NCI-H1105 treated with DMSO at 0.1 percent for 48 hours (cell line): Measurements from ENCODE around the gene CYLD.

Experiments
- DNase-seq: peaks from one replicate; lab custom pipeline; 2025; lab: John Stamatoyannopoulos, UW

The CYLD gene

GRCh38 chr16:50781043-50781442, 39.2 kb downstream of the CYLD start:
- DNase-seq: no peak

- DNase-seq: no peak
Measured at GRCh38 chr16:50781518-50781917, 39.6 kb downstream of the CYLD start.

- no peak for DNase-seq
Measured at GRCh38 chr16:50789757-50790156, 47.9 kb downstream of the CYLD start.

GRCh38 chr16:50791522-50791921, 49.6 kb downstream of the CYLD start:
- no peak for DNase-seq

- DNase-seq: no peak
Measured at GRCh38 chr16:50796829-50797228, 54.9 kb downstream of the CYLD start.

- no peak for DNase-seq
Measured at GRCh38 chr16:50797456-50797855, 55.6 kb downstream of the CYLD start.

GRCh38 chr16:50800074-50800473, 58.2 kb downstream of the CYLD start:
- DNase-seq: no peak

- no peak for DNase-seq
Measured at GRCh38 chr16:50801036-50801435, 59.1 kb downstream of the CYLD start.

GRCh38 chr16:50802000-50802399, 60.1 kb downstream of the CYLD start:
- no peak for DNase-seq

GRCh38 chr16:50802961-50803360, 61.1 kb downstream of the CYLD start:
- DNase-seq: peak; percentile 8

- no peak for DNase-seq
Measured at GRCh38 chr16:50804290-50804907, 62.5 kb downstream of the CYLD start.

- DNase-seq: peak; percentile 95
Measured at GRCh38 chr16:50806099-50807062, 64.5 kb downstream of the CYLD start.

GRCh38 chr16:50808929-50809538, 67.1 kb downstream of the CYLD start:
- no peak for DNase-seq

- no peak for DNase-seq
Measured at GRCh38 chr16:50809561-50809960, 67.7 kb downstream of the CYLD start.

GRCh38 chr16:50810241-50810965, 68.5 kb downstream of the CYLD start:
- DNase-seq: no peak

- DNase-seq: no peak
Measured at GRCh38 chr16:50812046-50812445, 70.2 kb downstream of the CYLD start.

- no peak for DNase-seq
Measured at GRCh38 chr16:50812876-50813466, 71.1 kb downstream of the CYLD start.

- DNase-seq: no peak
Measured at GRCh38 chr16:50814052-50814451, 72.2 kb downstream of the CYLD start.

GRCh38 chr16:50814541-50814940, 72.7 kb downstream of the CYLD start:
- DNase-seq: peak; percentile 49

- DNase-seq: no peak
Measured at GRCh38 chr16:50815382-50815781, 73.5 kb downstream of the CYLD start.

GRCh38 chr16:50816901-50817555, 75.1 kb downstream of the CYLD start:
- no peak for DNase-seq
